ENCODE results near the gene LINC01488.

LINC01488 gene
- 0 to 0.13 (median 0) reads per million in 18 experiments for total RNA-seq

DNA sequence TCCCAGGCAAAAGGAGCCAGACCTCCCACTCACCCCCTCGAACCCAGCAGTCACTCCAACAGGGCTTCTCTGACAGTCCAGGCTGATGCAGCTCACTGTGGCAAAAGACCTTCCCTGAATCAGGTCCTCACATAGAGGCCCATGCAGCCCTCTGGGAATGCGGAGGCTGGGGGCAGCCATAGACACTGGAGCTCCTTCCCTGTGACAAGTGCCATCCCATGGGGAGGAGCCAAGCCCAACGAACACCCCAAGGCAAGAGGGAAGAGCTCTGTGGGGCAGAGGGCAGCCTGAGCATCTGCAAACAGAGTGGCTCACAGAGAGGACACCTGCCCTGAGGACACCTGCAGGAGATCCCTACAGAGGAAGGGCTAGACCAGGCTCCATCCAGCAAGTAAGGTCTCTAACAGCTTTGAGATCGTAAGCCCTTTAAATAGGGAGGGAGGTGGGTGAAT is at the start of gene LINC01488:
Gene LINC01488, plus strand, starts transcription at position 271 of the 452 bp plus-strand sequence.
- no peak for DNase-seq

DNA sequence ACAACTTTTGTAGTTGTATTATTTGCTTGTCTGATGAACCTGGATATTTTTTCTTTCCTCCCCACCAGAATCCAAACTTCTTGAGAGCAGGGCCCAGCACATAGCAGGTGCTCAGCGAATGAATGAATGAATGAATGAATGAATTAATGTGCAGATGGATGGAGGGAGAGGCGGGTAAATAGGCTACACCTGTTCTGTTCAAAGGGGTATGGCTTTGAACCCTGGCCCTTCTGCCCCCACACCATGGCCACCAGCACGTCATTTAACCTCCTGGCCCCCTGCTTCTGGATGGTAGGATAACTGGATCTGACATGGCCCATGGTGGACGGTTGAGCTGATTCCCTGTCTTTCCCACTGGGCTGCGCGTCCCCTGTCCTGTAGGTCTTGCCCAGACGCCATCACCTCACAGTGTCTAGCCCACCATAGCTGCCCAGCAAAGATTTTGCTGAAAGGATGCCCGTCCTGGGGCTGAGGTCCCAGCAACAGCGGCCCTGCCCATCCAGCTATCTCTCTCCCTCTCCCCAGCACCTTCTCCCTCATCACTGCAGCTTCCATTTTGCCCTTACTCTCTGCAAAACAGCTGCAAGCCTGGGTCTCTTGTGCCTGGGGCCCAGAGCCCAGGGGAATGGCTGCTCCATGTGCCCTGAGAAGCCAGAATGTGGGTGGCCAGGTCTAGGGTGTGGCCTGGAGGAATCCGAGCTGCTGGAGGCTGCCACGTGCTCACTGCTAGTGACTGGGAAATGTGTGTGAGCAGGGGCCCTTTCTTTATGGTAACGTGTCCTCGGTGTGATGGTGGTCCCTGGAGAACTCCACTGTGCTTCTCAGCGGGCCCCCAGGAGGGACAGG is 49.3 kb upstream of the LINC01488 start:
- no peak for DNase-seq

DNA sequence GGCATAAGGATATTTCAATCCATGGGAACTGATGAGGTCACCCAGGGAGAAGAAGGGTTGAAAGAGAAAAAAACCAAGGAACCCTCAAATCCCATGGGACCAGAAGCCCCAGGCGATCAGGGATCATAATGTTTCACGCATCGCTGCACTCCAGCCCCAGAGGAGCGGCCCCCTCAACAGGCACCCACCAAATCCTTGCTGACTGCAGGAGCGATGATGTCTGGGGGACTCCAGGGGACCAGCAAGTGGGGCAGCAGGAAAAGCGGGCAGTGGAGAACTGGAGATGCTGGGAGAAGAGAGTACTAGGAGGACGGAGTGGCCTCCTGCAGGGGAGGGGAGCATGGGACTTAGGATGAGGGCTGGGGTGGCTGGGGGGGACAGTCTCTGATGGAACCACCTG is 47.7 kb upstream of the LINC01488 start:
- no peak for DNase-seq

DNA sequence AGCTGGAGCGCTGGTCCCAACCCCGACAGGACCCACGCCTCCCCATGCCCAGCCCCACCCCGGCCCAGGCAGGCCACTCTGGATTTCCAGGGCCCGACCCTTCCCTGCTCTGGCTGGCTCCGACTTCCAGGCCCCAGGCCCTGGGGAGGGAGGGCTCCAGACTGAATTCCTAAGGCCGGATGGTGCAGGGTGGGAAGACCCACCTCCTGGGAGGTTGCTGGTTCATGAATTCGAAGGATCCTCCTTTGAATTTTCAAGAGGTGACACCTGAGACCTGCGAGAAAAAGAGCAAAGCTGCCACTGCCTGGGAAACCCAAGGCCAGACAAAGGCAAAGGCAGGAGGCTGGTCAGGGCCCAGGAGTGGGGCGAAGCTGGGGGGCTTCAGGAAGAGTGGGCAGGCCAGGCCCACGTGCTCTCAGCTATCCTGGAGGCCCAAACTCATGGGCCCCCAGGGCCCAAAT is 47.0 kb upstream of the LINC01488 start:
- DNase-seq = no peak

DNA sequence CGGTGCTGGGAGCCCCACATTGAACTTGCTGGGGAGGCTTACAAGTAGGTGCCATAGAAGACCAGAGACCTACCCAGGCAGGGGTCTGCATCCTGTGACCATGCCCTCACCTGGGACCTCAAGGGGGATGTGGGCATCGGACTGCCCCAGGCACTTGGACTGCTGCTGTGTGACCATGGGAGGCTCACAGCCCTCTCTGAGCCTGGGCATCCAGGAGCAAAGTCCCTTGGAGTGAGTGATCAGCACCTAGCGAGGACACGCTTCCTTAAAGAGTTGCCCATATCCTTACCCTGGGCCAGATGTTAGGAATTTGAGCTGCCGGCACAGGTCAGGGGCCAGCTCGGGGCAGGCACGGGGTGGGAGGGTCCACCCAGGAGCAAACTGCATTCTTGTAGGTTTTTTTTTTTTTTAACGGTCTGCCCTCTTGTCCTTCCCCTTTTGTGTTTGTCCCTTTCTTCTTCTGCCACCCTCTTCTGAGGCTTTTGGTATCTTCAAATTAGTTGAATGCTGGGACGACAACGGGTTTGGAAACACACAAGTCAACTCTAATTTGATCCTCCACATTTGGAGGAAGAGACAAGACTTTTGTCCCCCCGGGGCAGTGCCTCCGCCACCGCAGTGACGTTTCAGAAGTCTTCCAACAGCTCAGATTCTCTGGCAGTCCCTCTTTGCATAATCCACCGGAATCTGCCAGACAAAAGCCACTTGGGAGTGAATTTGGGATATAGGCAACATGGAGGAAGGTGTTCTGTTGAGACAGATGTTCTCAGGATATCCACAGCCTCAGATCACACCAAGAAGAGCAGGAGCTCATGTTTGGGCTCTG is 46.1 kb upstream of the LINC01488 start:
- DNase-seq = no peak

DNA sequence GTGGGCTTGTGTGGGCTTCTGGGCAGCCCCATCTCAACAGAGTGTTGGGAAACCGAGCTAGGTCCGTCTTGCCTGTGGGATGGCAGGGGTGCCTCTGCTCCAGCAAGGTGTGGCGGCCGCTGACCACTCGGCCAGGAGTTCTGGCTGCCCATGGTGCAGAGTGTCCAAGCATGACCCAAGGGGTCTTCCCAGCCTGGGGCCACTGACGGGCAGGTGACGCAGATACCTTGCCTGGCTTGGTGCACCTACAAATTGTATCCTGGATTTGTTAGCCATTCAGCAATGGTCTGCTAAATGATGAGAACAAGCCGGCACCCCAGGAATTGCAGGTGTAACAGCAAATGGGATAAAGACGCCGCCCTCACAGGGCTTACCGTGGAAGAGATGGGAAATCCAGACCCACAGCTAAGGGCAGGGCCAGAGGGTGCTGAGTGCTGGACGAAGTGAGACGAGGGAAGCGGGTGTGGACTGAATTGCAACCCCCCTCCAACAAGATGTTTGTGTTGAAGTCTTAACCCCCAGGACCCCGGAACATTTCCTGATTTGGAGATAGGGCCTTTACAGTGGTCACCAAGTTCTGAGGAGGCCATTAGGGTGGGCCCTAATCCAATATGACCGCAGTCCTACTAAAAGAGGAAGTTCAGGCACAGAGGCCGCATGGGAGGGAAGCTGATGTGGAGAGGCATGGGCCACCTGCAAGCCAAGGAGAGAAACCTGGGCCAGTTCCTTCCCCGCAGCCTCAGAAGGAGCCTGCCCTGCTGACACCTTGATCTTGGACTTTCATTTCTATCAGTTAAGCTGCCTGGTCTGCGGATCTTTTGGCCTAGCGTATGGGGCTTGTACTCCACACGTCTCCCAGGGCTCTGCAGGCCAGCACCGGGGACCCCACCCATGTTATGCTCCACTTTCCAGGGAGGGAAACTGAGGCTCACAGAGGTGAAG is 45.2 kb upstream of the LINC01488 start:
- peak; percentile 19 to 25 for DNase-seq

DNA sequence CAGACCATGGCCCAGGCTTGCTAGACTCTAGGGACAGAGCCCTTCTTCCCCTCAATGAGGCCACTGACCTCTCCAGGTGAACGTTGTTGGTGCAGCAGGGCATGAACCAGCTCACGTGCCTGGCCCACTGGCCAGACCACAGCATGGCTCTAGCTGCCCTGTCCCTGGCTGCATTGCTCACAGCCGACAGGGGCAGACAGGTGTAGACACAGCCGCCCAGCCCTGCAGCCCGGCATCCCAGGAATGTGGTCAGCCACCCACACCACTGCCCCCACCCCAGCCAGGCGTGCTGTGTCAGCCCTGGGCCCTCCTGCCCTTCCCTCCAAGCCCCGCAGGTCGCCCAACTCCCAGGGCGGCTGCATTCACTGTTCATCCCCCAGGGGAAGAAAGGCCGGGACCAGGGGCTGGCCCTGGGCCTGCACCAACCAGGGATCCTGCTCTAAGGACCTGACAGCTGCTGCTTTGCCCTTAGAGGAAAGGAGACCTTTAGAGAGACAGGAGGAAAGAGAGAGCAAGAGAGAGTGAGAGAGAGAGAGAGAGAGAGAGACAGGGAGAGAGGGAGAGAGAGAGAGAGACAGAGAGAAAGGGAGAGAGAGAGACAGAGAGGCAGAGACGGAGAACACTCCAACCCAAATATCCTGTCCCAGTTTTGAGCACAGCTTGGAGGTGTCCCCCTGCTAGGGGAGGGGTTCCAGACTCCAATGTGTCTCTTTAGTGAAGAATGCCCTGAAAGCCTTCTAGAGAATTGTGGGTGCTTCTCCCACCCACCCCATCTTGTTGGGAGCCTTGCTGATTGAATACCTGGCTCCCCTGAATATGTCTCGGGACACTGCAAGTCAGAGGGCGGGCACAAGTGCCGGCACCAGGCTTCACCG is 44.2 kb upstream of the LINC01488 start:
- DNase-seq = no peak

DNA sequence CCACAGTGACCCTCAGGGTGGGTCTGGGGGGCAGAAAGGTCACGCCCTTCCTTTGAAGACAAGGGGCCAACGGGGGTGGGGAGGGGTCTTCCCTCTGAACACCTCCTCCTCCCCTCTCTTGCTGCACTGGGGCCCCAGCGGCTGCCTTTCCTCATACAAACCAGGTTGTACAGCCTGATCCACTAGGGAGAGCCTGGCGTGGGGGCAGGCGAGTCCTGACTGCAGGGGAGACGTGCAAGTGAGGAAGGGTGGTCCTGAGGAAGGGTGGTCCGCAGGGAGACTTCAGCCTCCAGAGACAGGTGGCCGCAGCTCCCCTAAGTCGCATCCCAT is 43.6 kb upstream of the LINC01488 start:
- no peak for DNase-seq

DNA sequence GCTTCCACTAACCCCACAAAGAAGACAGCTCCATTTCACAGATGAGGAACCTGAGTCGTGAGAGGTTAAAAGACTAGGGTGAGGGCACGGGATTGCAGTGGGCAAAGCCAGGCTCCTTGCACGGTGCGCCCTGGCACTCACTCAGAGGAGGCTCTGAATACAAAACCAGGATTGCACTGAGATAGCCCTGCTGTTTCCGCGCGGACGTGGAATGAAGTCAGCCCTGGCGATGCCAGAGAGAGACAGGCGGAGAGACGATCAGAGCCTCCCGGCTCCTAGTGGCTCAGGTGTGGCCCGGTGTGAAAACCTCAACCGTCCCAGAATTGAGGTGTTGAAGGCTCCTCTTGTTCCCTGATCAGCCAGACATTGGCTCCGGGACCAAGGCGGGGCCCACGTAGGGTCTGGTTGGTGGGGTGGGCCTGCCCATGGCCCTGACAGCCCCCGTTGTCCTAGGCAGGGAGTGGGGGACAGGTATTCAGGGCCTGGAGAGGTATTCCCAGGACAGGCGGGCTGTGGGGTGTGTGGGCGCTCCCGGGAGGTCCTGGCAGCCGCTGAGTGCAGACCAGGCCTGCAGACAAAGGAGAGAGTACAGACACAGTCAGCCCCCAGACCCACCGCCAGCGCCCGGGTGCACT is 43.1 kb upstream of the LINC01488 start:
- no peak for DNase-seq

DNA sequence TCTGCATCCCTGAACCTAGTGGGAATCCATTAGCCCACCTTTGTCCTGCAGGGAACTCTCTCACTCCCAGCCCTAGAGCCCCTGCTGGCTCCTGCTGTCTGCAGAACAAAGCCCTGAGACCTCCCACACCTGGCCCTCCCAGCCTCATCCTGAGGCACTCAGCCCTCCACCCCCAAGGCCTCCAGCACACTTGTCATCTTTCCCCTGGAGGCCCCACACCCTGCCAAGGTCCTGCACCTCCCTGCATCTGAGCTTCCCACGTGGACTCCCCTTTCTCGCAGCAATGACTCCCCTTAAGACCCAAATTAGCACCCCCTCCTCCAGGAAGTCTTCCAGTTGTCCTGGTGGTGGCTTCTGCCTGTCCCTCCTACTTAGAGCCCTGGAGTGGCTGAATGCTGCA is 42.3 kb upstream of the LINC01488 start:
- no peak for DNase-seq

DNA sequence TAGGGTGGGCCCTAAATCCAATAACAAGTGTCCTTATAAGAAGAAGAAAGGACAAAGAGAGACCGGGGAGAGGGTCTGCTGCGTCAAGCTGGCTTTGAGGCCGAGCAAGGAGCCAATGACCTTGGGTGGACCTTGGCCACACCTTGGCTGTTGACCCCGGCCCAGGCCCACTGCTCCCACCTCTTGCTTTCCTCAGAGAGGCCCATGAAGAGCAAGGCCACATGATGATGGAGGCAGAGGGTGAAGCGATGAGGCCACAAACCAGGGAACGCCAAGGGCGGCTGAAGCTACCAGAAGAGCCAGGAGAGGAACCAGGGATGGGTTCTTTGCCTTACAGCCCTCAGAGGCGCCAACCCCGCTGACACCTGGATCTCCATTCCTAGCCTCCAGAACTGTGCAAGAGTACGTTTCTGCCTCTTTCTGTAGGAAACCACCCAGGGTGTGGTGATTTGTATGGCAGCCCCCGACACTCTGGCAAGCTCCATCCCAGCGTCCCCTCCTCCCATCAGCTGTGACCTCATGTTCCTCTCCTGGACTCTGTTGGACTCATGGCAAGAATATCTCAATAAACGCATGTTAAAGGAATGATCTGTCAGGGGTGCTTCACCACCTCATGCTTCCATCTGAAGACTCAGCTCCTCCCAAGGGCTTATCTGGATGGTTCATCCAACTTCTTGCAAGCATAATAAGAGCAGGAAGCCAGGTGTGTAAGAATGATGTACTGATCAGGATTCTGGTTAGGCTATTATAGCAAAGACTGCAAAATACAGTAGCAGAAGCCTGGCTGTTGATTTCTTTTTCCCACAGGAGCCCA is 41.6 kb upstream of the LINC01488 start:
- no peak for DNase-seq

DNA sequence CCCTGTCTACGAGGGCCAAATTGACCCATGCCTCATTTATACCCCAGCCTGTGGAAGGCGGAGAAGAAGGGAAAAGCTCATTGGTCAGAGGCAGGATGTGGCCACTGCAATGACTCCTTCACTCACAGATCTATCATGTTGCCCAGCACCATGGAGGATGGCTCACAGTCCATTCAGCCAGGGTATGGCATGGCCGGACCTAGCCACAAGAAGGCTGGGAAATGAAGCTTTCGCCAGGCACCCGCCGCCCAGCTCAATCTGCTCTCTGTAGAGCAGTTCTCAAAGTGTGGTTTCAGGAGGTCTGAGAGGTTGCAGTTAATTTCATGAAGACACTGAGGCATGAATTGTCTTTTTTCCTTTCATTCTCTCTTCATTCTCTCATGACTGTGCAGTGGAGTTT is 40.6 kb upstream of the LINC01488 start:
- no peak for DNase-seq

DNA sequence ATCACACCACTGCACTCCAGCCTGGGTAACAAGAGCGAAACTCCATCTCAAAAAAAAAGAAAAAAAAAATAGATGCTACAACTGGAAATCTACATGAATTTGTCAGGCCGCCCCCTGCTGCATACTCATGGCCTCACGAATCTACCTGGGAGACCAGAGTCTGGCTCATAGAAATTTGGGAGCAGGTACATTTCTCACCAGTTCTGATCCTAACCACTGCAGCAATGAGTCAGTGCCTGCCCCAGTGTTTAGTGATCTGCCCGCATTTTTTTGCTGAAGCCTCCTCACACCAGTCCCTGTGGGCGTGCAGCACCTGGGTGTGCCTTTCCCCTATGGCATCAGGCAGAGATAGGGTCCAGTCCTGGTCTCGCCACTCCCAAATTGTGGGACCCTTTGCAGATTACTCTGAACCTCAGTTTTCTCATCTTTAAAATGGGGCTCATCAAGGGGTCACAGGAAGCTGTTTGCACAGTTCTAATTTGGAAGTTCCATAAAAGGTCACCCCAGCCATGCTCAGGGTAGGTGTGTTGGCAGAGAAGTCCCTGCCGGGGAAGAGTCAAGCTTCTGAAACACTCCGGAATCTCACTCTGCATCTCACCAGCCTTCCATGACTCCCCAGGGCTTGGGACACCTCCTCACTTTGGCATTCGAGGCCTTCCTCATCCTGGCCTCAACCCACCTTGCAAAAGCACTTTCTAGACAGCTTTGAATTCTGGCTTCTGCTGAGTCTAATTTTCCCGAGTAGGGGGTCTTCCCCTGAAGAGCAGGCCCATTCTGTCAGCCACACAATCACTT is 39.3 kb upstream of the LINC01488 start:
- DNase-seq = no peak

DNA sequence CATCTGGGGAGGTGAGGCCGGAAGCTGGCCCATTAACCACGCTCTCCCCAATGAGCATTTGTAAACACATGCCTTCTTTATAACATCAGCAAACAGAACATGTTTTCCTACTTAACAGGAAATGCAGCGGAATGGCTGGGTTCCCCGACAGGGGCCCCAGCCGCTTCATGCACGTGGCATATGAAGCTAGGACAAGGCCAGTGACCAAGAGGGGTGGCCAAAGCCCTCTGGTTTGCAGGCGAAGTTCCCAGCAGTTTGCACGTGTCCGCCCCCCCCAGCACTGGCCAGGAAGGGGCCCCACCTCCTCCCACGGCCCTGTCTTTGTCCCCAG is 38.7 kb upstream of the LINC01488 start:
- DNase-seq = no peak

DNA sequence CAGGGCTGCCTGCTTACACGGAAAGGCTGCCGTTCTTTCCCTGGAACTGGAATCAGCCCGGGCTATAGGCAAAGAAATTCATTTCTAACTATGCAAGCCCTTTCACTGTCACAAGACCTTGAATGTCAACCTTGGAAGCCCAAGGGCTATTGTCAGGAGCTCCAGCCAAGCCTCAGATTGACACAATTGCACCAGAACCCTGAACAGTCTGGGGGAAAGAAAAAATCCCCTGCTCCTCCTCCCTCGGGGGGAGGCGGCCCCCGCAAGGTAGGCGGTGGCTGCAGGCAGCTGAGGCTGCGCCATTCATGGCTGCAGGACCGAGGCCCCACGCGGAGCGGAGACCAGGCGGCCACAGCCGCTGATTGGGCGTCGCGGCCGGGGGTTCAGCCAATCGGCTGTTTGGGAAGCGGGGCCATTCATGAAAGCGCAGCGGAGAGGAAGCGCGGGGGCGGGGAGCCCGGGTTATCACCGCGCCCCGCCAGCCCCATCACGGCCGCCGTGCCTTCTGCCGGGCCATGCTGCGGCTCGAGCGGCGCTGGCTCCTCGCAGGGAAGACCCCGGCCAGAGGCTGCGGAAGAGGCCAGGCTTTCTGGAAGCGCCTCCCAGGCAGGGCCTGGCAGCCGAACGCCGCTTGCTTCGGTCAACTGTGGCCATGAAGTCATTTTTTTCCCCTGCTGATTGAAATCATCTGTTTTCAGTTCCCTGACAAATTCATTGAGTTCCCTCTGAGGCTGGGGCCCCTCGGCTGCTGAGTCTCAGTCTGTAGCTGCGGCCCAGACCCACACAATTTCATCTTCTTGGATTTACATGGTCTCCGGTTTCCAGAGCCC is 38.1 kb upstream of the LINC01488 start:
- DNase-seq = peak; percentile 93 to 98

DNA sequence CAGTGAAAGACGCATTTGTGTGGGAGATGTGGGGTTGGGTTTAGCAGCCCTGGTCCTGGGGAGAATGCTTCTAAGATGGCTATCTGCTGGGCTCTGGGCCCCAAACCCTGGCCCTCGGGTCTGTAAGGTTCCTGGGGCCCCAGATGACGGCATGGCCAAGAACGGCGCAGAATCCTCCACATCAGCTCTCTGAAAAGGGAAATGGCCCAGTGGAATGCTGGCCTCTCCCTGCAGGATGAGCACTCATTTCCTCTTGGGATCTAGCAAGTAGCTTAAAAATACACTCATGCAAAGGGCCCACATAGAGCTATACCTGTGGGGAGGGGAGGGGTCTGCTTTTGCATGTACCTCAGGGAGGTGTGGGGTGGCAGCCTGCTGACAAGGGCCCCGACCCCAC is 37.5 kb upstream of the LINC01488 start:
- peak in 1 of 2 donors; percentile 45 for DNase-seq

DNA sequence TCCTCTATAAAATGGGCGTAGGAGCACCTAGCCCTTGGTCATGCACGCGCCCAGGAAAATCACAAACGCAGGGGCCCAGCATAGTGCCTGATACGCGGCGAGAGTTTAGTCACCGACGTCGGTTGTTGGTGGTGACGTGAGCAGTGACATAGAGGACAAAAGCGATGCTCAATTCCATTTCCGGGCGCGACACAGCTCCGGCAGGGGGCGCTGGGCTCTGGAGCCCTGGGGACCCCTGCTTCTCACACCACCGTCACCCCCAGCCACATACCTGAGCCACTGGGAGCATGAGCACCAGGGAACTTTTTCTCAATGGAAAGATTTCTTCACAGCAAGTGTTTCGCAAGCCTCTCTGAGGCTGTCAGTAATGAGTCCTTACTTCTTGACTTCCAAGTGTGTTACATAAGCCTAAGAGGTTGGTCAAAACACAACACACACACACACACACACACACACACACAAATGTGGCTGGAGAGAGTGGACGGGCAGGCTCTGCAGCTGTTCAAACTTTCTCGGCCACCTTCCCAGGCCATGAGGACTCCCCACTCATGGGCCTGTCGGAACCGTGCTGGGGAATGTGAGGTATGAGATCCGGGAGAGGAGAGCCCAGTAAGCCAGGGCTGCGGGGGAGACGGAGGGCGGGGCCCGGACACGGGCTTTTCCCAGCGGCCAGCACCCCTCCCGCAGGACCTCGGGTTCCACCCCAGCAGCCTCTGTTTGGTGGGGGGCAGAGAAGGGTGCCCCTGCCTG is 36.9 kb upstream of the LINC01488 start:
- DNase-seq = peak; percentile 89 to 90

DNA sequence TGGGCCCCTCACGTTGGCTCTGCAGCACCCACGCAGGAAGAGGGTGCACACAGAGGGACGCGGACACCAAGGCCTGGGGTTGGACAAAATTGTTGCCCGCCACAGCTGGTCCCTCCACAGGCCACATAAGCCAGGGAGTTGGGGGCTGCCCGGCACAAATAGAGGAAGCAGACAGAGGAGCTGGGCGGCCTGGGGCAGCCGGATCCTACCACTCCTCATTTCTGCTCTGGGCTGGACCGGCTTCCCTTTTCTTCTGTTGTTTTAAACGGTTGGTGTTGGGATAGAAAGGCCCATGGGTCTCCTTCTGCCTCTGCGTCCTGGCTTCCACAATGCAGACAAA is 36.4 kb upstream of the LINC01488 start:
- peak; percentile 46 to 64 for DNase-seq
